Progenitor cell of endocrine pancreas (in vitro differentiated cells): Measurements from ENCODE around the gene PLA2G2C. TPM values are rescaled to one million over a fixed set of nuclear protein-coding genes. Genes with fewer than 3 reads are reported as not detected.

Experiments used
- DNase-seq: peaks from one replicate; pipeline ENCODE4 v3.0.0; 2021; ENCODE audit warnings: low spot score; ENCODE audit not compliant: unreplicated experiment
- H3K27ac Mint-ChIP-seq: 2 replicates; pipeline ENCODE4 v1.8.0; 2021; ENCODE audit warnings: mild to moderate bottlenecking, moderate library complexity, mixed read lengths
- H3K27me3 Mint-ChIP-seq: 2 replicates; pipeline ENCODE4 v1.8.0; 2021; ENCODE audit warnings: mixed read lengths
- H3K36me3 Mint-ChIP-seq: 2 replicates; pipeline ENCODE4 v1.8.0; 2022; ENCODE audit warnings: mixed read lengths; ENCODE audit not compliant: insufficient read depth
- H3K4me1 Mint-ChIP-seq: 2 replicates; pipeline ENCODE4 v1.8.0; 2021; ENCODE audit warnings: low read depth, mixed read lengths
- H3K4me3 Mint-ChIP-seq: 2 replicates; pipeline ENCODE4 v1.8.0; 2021; ENCODE audit warnings: low read depth, mild to moderate bottlenecking, moderate library complexity, mixed read lengths
- H3K9me3 Mint-ChIP-seq: 2 replicates; pipeline ENCODE4 v1.8.0; 2021; ENCODE audit warnings: low read depth, mixed read lengths
- total RNA-seq: library from RNA; stranded (reverse); gene quantifications from 2 replicates; pipeline ENCODE4 v1.2.1, GENCODE V29; 2021
- TF ChIP-seq, protein P1 (sequence below): fragments of 200-600 bp; sonication (generic); IDR thresholded peaks from one replicate; pipeline ENCODE4 v1.5.0; 2021; ENCODE audit warnings: antibody characterized with exemption, mild to moderate bottlenecking; ENCODE audit not compliant: unreplicated experiment

Gene PLA2G2C
- total RNA-seq, 1 donor from 2014 or later, result not detected

DNA sequence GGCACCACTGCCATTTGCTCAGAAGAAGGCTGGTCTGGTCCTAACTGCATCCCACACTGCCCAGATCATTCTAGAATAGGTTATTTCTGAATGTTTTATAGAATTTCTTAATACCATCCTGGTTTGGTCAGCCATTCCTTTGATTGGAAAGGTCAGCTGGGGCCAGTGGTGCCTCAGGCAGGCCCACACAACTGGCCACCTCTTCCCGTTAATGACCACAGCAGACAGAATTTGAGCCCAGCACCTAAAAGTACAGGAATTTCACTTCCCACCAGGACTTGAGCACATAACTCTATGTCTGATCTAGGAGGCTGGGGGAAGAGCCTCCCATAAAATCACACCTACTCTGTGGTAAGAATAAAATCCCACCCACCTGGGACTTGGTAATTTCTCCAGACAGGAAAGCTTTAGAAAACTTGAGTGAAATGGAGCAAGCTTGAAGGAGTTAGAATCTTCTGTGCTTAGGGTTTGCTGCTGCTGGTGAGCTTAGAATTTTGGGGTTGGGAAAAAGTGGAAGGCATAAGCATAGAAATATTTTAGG is 6.6 kb upstream of the PLA2G2C start:
- Mint-ChIP-seq H3K27ac (no peak overlapping the region), H3K9me3 (no peaks in the 10 kb centered on the region), H3K4me1 (peaks cover 3% of the 10 kb centered on the region), H3K27me3 (peaks cover 37% of the 10 kb centered on the region), H3K36me3 (peaks cover 1% of the 10 kb centered on the region), H3K4me3 (no peak overlapping the region)
- TF ChIP-seq, protein P1, sequence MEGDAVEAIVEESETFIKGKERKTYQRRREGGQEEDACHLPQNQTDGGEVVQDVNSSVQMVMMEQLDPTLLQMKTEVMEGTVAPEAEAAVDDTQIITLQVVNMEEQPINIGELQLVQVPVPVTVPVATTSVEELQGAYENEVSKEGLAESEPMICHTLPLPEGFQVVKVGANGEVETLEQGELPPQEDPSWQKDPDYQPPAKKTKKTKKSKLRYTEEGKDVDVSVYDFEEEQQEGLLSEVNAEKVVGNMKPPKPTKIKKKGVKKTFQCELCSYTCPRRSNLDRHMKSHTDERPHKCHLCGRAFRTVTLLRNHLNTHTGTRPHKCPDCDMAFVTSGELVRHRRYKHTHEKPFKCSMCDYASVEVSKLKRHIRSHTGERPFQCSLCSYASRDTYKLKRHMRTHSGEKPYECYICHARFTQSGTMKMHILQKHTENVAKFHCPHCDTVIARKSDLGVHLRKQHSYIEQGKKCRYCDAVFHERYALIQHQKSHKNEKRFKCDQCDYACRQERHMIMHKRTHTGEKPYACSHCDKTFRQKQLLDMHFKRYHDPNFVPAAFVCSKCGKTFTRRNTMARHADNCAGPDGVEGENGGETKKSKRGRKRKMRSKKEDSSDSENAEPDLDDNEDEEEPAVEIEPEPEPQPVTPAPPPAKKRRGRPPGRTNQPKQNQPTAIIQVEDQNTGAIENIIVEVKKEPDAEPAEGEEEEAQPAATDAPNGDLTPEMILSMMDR, result no peak
- DNase-seq, result no peak

GRCh38 chr1:20192364-20192763 is 6.0 kb upstream of the PLA2G2C start:
- TF ChIP-seq, protein P1, result no peak
- Mint-ChIP-seq H3K27ac (no peak overlapping the region), H3K36me3 (peaks cover 1% of the 10 kb centered on the region), H3K4me1 (peaks cover 4% of the 10 kb centered on the region), H3K27me3 (peaks cover 33% of the 10 kb centered on the region), H3K9me3 (no peaks in the 10 kb centered on the region), H3K4me3 (no peak overlapping the region)
- no peak for DNase-seq

GRCh38 chr1:20191266-20191825 is 5.0 kb upstream of the PLA2G2C start:
- DNase-seq, result no peak
- Mint-ChIP-seq H3K27ac (no peak overlapping the region), H3K4me1 (peaks cover 14% of the 10 kb centered on the region), H3K27me3 (peaks cover 26% of the 10 kb centered on the region), H3K9me3 (no peaks in the 10 kb centered on the region), H3K36me3 (peaks cover 1% of the 10 kb centered on the region), H3K4me3 (no peak overlapping the region)
- TF ChIP-seq, protein P1, result no peak

DNA sequence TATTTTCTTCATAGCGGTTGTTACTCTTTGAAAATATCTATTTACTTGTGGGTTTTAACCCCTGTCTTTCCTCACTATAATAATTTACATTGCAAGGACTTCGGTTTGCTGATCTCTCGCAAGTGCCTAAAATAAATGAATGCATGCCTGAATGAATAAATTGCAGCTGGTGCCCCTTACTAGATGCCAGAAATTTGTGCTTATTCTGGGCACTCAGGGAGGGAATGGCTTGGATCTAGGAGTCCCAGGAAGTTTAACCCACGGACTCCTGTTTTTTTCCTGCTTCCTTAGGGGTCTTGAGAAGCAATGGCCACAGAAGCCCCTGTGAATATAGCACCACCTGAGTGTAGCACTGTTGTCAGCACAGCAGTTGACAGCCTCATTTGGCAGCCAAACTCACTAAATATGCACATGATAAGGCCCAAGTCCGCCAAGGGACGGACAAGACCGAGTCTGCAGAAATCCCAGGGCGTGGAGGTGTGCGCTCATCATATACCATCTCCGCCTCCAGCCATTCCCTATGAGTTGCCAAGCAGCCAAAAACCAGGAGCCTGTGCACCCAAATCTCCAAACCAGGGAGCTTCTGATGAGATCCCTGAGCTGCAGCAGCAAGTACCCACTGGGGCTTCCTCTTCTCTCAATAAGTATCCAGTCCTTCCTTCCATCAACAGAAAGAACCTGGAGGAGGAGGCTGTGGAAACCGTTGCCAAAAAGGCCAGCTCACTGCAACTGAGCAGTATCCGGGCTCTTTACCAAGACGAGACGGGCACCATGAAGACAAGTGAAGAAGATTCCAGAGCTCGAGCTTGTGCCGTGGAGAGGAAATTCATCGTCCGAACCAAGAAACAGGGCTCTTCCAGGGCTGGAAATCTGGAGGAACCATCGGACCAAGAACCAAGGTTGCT is 4.2 kb upstream of the PLA2G2C start:
- Mint-ChIP-seq H3K27me3 (peaks cover 21% of the 10 kb centered on the region), H3K36me3 (peaks cover 1% of the 10 kb centered on the region), H3K27ac (no peak overlapping the region), H3K9me3 (no peaks in the 10 kb centered on the region), H3K4me1 (peaks cover 15% of the 10 kb centered on the region), H3K4me3 (no peak overlapping the region)
- no peak for DNase-seq
- TF ChIP-seq, protein P1, result no peak

DNA sequence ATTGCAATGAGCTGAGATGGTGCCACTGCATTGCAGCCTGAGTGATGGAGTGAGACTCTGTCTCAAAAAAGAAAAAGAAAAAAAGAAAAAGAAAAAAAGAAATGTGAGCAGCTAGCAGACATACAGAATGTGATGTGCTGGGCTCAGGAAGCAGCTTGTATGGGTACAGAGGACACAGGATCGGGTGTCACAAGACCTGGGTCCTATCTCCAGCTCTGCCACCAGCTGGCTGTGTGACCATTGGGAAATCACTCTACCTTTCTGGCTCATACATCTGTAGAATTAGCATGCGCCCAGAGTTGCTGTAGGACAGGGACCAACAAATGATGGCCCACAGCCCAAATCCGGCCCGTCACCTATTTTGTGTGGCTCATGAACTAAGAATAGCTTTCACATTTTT is 3.3 kb upstream of the PLA2G2C start:
- TF ChIP-seq, protein P1, result no peak
- Mint-ChIP-seq H3K4me3 (no peak overlapping the region), H3K9me3 (no peaks in the 10 kb centered on the region), H3K27ac (no peak overlapping the region), H3K27me3 (peaks cover 22% of the 10 kb centered on the region), H3K4me1 (peaks cover 19% of the 10 kb centered on the region), H3K36me3 (peaks cover 1% of the 10 kb centered on the region)
- no peak for DNase-seq
